ENCODE data around the gene TRAF4.

The TRAF4 gene

DNA sequence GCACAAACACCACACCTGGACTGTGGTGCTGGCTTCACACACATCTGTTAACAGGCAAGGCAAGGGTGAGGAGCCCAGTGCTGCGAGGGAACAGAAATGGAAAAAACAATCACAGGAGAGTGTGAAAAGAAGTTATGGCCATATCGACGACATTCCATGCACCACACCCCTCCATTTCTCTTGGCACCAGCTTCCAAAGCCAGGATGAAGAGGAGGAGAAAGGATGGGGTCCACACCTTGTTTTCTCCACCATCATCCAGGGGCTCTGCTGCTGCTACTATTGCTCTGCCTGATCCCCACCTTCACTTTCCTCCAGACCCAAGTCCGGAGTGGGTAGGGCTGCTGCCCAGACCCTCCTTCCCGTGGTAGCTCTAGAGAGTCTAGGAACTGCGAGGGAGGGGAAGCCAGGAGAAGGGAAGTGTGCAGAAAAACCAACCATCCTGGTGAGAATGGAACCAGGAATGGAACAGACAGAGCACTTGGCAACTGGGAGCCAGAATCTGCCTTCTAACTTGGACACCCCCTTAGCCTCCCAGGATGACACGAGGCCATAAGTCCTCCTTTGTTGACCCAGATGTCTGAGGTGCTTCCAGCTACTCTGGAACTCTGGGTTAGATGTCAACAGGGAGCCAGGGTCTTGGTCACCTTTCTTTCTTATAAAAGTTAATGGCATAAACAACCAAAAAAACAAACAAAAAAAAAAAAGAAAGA, 31.0 kb upstream of the TRAF4 start:
- DNase-seq (ENCODE audit: low read depth, low spot score) = no peak
- POLR2A ChIA-PET = interaction anchor here (0.6 kb wide), 2 partner anchors 9 to 47 kb away, joined by 3 read pairs; no protein-coding TSS in a partner anchor
- CTCF ChIA-PET = interaction anchor here (1.9 to 2.2 kb wide), 2 partner anchors 8 to 37 kb away, joined by 7 to 8 read pairs; no protein-coding TSS in a partner anchor
- no peak overlapping the region for H3K4me3 ChIP-seq (ENCODE audit: low read depth, low read length)
- TF ChIP-seq, protein P1, sequence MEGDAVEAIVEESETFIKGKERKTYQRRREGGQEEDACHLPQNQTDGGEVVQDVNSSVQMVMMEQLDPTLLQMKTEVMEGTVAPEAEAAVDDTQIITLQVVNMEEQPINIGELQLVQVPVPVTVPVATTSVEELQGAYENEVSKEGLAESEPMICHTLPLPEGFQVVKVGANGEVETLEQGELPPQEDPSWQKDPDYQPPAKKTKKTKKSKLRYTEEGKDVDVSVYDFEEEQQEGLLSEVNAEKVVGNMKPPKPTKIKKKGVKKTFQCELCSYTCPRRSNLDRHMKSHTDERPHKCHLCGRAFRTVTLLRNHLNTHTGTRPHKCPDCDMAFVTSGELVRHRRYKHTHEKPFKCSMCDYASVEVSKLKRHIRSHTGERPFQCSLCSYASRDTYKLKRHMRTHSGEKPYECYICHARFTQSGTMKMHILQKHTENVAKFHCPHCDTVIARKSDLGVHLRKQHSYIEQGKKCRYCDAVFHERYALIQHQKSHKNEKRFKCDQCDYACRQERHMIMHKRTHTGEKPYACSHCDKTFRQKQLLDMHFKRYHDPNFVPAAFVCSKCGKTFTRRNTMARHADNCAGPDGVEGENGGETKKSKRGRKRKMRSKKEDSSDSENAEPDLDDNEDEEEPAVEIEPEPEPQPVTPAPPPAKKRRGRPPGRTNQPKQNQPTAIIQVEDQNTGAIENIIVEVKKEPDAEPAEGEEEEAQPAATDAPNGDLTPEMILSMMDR (IDR thresholded peaks at IDR 0.05; ENCODE audit: insufficient read depth, low read length, missing control alignments) = no peak

DNA sequence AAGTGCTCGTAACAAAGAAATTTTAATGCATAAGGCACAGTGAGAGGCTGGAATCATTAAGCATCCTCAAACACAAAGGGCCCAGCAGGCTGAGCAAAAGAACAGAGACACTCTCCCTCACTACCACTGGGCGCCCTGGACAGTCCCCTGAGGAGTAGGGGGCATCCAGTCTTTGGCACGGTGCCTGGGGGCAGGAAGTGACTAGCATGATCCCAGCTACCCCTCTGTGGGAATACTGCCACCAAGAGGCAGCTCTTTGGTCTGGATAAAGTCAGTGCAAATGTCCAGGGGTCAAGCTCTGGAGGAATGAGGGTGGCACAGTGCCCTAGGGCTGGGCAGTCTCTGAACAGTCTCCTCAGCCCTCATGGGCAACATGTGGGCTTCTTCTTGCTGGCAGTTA, 29.5 kb upstream of the TRAF4 start:
- ChIA-PET POLR2A (interaction anchor here (0.9 kb wide), 1 partner anchor 12 kb away, joined by 3 read pairs; the partner anchor contains the start of gene TLCD1), CTCF (interaction anchor here (1.2 kb wide), 1 partner anchor 13 kb away, joined by 4 read pairs; no protein-coding TSS in a partner anchor)
- DNase-seq (ENCODE audit: low read depth, low spot score) = no peak
- no peak overlapping the region for H3K4me3 ChIP-seq (ENCODE audit: low read depth, low read length)
- TF ChIP-seq, protein P1 (IDR thresholded peaks at IDR 0.05; ENCODE audit: insufficient read depth, low read length, missing control alignments) = no peak

DNA sequence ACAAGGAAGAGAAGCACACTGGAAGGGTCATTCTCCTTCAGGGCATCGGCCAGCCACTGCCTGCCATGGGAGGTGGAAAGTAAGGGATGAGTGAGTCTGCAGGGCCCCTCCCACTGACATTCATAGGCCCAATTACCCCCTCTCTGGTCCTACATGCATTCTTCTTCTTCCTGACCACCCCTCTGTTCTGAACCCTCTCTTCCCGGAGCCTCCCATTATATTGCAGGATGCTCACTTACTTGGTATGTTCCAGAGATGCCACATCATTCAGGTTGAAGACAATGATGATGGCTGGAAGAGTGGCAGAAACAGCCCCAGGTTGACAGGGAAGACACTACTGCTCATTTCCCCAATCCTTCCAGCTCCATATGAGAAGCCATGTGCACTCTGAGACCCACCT, 28.6 kb upstream of the TRAF4 start:
- POLR2A ChIA-PET = interaction anchor here (0.9 to 1.6 kb wide), 3 partner anchors 11 to 13 kb away, joined by 3 read pairs; partner anchors contain the start of genes NEK8 and TLCD1
- DNase-seq (ENCODE audit: low read depth, low spot score) = no peak
- CTCF ChIA-PET = interaction anchor here (0.7 to 2.3 kb wide), 6 partner anchors 12 to 238 kb away, joined by 3 to 8 read pairs (median 4); partner anchors contain the start of gene NEK8
- TF ChIP-seq, protein P1 (IDR thresholded peaks at IDR 0.05; ENCODE audit: insufficient read depth, low read length, missing control alignments) = no peak
- no peak overlapping the region for H3K4me3 ChIP-seq (ENCODE audit: low read depth, low read length)

DNA sequence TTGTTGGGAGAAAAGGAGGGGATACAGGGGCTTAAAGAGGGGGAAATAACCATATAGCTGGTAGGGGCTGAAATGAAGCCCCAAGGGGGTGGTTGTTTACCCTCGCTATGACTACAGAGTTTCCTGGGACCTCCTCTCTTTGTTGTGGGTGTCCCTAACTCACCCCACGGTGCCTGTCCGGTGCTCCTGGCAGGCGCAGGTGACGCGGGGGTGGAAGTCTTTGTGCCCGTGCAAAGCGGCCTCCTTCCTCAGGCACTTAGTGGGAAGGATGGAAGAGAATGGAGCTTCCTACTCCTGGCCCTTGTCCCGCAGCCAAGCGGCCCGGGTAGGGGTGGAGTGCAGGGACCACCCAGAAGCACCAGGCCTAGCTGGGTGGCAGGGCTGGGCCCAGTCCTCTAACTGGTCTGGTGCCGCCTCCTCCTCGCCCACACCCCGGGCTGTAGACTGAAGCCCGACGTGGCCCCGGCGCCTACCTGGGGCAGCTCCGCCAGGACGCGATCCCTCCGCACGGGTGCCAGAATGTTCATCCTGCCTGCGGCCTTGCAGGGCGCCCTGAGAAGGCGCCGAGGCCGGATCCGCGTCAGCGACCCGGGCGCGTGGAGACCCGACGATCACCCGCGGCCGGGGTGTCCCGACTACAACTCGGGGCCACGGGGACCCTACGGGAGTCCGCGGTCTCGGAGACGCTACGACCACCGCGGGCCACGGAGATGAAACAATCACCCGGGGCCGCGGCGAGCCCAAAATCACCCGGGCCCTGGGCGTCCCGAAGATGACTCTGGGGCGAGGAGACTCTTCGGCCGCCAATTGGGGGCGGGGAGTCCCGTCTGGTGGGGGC, 26.9 kb upstream of the TRAF4 start:
- no peak for DNase-seq (ENCODE audit: low read depth, low spot score)
- H3K4me3 ChIP-seq (ENCODE audit: low read depth, low read length) = peak overlapping the region; percentile 88
- TF ChIP-seq, protein P1 (IDR thresholded peaks at IDR 0.05; ENCODE audit: insufficient read depth, low read length, missing control alignments) = no peak
- CTCF ChIA-PET = interaction anchor here (0.9 to 2.3 kb wide), 4 partner anchors 10 to 236 kb away, joined by 3 to 8 read pairs (median 5); no protein-coding TSS in a partner anchor
- POLR2A ChIA-PET = interaction anchor here (1.6 kb wide), 1 partner anchor 10 kb away, joined by 3 read pairs; no protein-coding TSS in a partner anchor

DNA sequence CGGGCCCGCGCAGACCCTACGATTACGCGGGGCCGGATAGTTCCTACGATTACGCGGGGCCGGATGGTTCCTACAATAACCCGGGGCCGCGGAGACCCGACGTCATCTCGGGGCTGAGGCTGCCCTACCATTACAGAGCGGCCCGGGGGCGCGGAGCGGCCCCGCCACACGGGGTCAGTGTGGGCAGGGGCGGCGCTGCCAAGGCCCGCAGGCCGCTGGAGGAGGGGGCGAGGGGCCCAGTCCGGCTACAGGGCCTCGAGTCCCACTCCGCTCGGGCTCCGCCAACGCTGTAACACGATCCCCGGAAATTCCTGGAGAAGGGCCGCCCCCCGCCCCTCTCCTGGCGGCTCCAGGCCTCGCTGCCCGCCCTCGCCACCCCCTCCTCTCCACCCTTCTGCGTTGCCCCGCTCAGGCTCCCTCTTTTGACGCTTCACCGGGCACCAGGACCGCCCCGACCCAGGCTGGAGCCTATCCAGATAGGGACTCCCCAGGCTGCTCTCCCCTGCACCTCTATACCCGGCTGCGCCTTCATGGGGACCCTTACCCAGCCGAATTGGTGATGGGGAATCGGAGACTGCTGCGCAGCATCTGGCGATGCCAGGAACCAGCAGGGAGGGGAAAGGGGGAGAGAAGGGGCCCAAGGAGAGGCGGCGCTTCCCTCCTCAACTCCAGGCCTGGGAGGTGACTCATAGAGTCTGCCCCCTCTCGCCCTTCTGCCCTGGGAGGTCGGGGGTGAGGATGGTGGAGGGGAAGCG, 26.1 kb upstream of the TRAF4 start, which contains the start of gene RAB34:
Gene RAB34, minus strand, starts transcription at position 291 of the 755 bp plus-strand sequence. CDS start 602 bp downstream, outside the sequence.
- no peak for DNase-seq (ENCODE audit: low read depth, low spot score)
- TF ChIP-seq, protein P1 (IDR thresholded peaks at IDR 0.05; ENCODE audit: insufficient read depth, low read length, missing control alignments) = peak; percentile 37
- ChIA-PET POLR2A (interaction anchor here (0.6 kb wide), 1 partner anchor 68 kb away, joined by 3 read pairs; no protein-coding TSS in a partner anchor), CTCF (interaction anchor here (1.0 kb wide), 1 partner anchor 9 kb away, joined by 4 read pairs; no protein-coding TSS in a partner anchor)
- peak within 1 kb of the TSS; percentile 88 for H3K4me3 ChIP-seq (ENCODE audit: low read depth, low read length)

All from AG04449 (cell line).